ENCODE measurements around the gene ICA1L.
"Not testable (repeated sequence)": the region's sequence is repeated elsewhere in the genome, so short reads cannot be mapped to it uniquely, and the experiment has no call there.

The ICA1L gene

GRCh38 chr2:202905507-202905906 lies 33.9 kb upstream of the ICA1L start:
- not testable (repeated sequence) for H3K9me3 ChIP-seq (ENCODE audit: control insufficient read depth in 2 of 2, low read length in 2 of 2); H3K27me3 ChIP-seq (ENCODE audit: control insufficient read depth in 1 of 2, insufficient read depth in 2 of 2, low read length in 2 of 2); H3K4me3 ChIP-seq (ENCODE audit: low read length in 2 of 2); H3K9ac ChIP-seq (ENCODE audit: low read length in 2 of 2); H3K36me3 ChIP-seq (ENCODE audit: control insufficient read depth in 2 of 2, insufficient read depth in 2 of 2, low read length in 2 of 2); H3K4me1 ChIP-seq (ENCODE audit: control insufficient read depth, insufficient read depth, low read length); H3K27ac ChIP-seq (ENCODE audit: low read length)

- H3K9ac ChIP-seq (ENCODE audit: low read length in 2 of 2): no peak overlapping the region
- H3K9me3 ChIP-seq (ENCODE audit: control insufficient read depth in 2 of 2, low read length in 2 of 2): no peaks in the 10 kb centered on the region
- no peaks in the 10 kb centered on the region for H3K27me3 ChIP-seq (ENCODE audit: control insufficient read depth in 1 of 2, insufficient read depth in 2 of 2, low read length in 2 of 2)
- H3K4me3 ChIP-seq (ENCODE audit: low read length in 2 of 2): no peak overlapping the region
- no peak overlapping the region for H3K27ac ChIP-seq (ENCODE audit: low read length)
- peaks cover 4 to 10% of the 10 kb centered on the region in 2 donors for H3K36me3 ChIP-seq (ENCODE audit: control insufficient read depth in 2 of 2, insufficient read depth in 2 of 2, low read length in 2 of 2)
- no peaks in the 10 kb centered on the region for H3K4me1 ChIP-seq (ENCODE audit: control insufficient read depth, insufficient read depth, low read length)
These were observed 13.6 kb upstream of the ICA1L start for GRCh38 chr2:202885190-202885589.

- H3K27me3 ChIP-seq (ENCODE audit: control insufficient read depth in 1 of 2, insufficient read depth in 2 of 2, low read length in 2 of 2): no peaks in the 10 kb centered on the region
- peaks cover 4 to 11% of the 10 kb centered on the region in 2 donors for H3K36me3 ChIP-seq (ENCODE audit: control insufficient read depth in 2 of 2, insufficient read depth in 2 of 2, low read length in 2 of 2)
- H3K4me1 ChIP-seq (ENCODE audit: control insufficient read depth, insufficient read depth, low read length): no peaks in the 10 kb centered on the region
These were observed 12.6 kb upstream of the ICA1L start for GRCh38 chr2:202883987-202884675.

GRCh38 chr2:202881570-202881969 lies 10.0 kb upstream of the ICA1L start:
- H3K36me3 ChIP-seq (ENCODE audit: control insufficient read depth in 2 of 2, insufficient read depth in 2 of 2, low read length in 2 of 2): peaks cover 4 to 11% of the 10 kb centered on the region in 2 donors
- no peaks in the 10 kb centered on the region for H3K4me1 ChIP-seq (ENCODE audit: control insufficient read depth, insufficient read depth, low read length)
- H3K27ac ChIP-seq (ENCODE audit: low read length): no peak overlapping the region
- no peaks in the 10 kb centered on the region for H3K27me3 ChIP-seq (ENCODE audit: control insufficient read depth in 1 of 2, insufficient read depth in 2 of 2, low read length in 2 of 2)
- H3K4me3 ChIP-seq (ENCODE audit: low read length in 2 of 2): no peak overlapping the region
- H3K9me3 ChIP-seq (ENCODE audit: control insufficient read depth in 2 of 2, low read length in 2 of 2): no peaks in the 10 kb centered on the region
- no peak overlapping the region for H3K9ac ChIP-seq (ENCODE audit: low read length in 2 of 2)

More at GRCh38 chr2:202883987-202884675, 12.6 kb upstream of the ICA1L start:
- Histone ChIP-seq H3K9me3 (ENCODE audit: control insufficient read depth in 2 of 2, low read length in 2 of 2) (no peaks in the 10 kb centered on the region), H3K4me3 (ENCODE audit: low read length in 2 of 2) (no peak overlapping the region), H3K9ac (ENCODE audit: low read length in 2 of 2) (no peak overlapping the region), H3K27ac (ENCODE audit: low read length) (no peak overlapping the region)

- H3K27ac ChIP-seq (ENCODE audit: low read length): no peak overlapping the region
- no peaks in the 10 kb centered on the region for H3K4me1 ChIP-seq (ENCODE audit: control insufficient read depth, insufficient read depth, low read length)
- no peaks in the 10 kb centered on the region for H3K9me3 ChIP-seq (ENCODE audit: control insufficient read depth in 2 of 2, low read length in 2 of 2)
- no peaks in the 10 kb centered on the region for H3K27me3 ChIP-seq (ENCODE audit: control insufficient read depth in 1 of 2, insufficient read depth in 2 of 2, low read length in 2 of 2)
- no peak overlapping the region for H3K9ac ChIP-seq (ENCODE audit: low read length in 2 of 2)
- H3K4me3 ChIP-seq (ENCODE audit: low read length in 2 of 2): no peak overlapping the region
- H3K36me3 ChIP-seq (ENCODE audit: control insufficient read depth in 2 of 2, insufficient read depth in 2 of 2, low read length in 2 of 2): peaks cover 0 to 3% of the 10 kb centered on the region in 2 donors
These were observed 6.1 kb upstream of the ICA1L start for GRCh38 chr2:202877699-202878098.

- H3K4me1 ChIP-seq (ENCODE audit: control insufficient read depth, insufficient read depth, low read length): no peaks in the 10 kb centered on the region
- peak overlapping the region; percentile 72 to 76 for H3K9ac ChIP-seq (ENCODE audit: low read length in 2 of 2)
- H3K36me3 ChIP-seq (ENCODE audit: control insufficient read depth in 2 of 2, insufficient read depth in 2 of 2, low read length in 2 of 2): no peaks in the 10 kb centered on the region
- H3K27ac ChIP-seq (ENCODE audit: low read length): peak overlapping the region; percentile 69
- peak overlapping the region; percentile 83 to 88 for H3K4me3 ChIP-seq (ENCODE audit: low read length in 2 of 2)
- no peaks in the 10 kb centered on the region for H3K27me3 ChIP-seq (ENCODE audit: control insufficient read depth in 1 of 2, insufficient read depth in 2 of 2, low read length in 2 of 2)
- H3K9me3 ChIP-seq (ENCODE audit: control insufficient read depth in 2 of 2, low read length in 2 of 2): no peaks in the 10 kb centered on the region
These were observed 901 bp downstream of the ICA1L start for GRCh38 chr2:202870431-202871299.

GRCh38 chr2:202861987-202862386 lies 9.6 kb downstream of the ICA1L start:
- no peak overlapping the region for H3K4me3 ChIP-seq (ENCODE audit: low read length in 2 of 2)
- H3K4me1 ChIP-seq (ENCODE audit: control insufficient read depth, insufficient read depth, low read length): no peaks in the 10 kb centered on the region
- H3K27me3 ChIP-seq (ENCODE audit: control insufficient read depth in 1 of 2, insufficient read depth in 2 of 2, low read length in 2 of 2): no peaks in the 10 kb centered on the region
- no peaks in the 10 kb centered on the region for H3K36me3 ChIP-seq (ENCODE audit: control insufficient read depth in 2 of 2, insufficient read depth in 2 of 2, low read length in 2 of 2)
- no peak overlapping the region for H3K27ac ChIP-seq (ENCODE audit: low read length)
- no peak overlapping the region for H3K9ac ChIP-seq (ENCODE audit: low read length in 2 of 2)
- no peaks in the 10 kb centered on the region for H3K9me3 ChIP-seq (ENCODE audit: control insufficient read depth in 2 of 2, low read length in 2 of 2)

GRCh38 chr2:202858601-202859000 lies 13.0 kb downstream of the ICA1L start:
- no peaks in the 10 kb centered on the region for H3K4me1 ChIP-seq (ENCODE audit: control insufficient read depth, insufficient read depth, low read length)
- no peak overlapping the region for H3K27ac ChIP-seq (ENCODE audit: low read length)
- no peaks in the 10 kb centered on the region for H3K27me3 ChIP-seq (ENCODE audit: control insufficient read depth in 1 of 2, insufficient read depth in 2 of 2, low read length in 2 of 2)
- H3K9me3 ChIP-seq (ENCODE audit: control insufficient read depth in 2 of 2, low read length in 2 of 2): no peaks in the 10 kb centered on the region
- no peak overlapping the region for H3K9ac ChIP-seq (ENCODE audit: low read length in 2 of 2)
- H3K36me3 ChIP-seq (ENCODE audit: control insufficient read depth in 2 of 2, insufficient read depth in 2 of 2, low read length in 2 of 2): no peaks in the 10 kb centered on the region
- H3K4me3 ChIP-seq (ENCODE audit: low read length in 2 of 2): no peak overlapping the region

GRCh38 chr2:202849343-202849742 lies 22.2 kb downstream of the ICA1L start:
- H3K27ac ChIP-seq (ENCODE audit: low read length); H3K36me3 ChIP-seq (ENCODE audit: control insufficient read depth in 2 of 2, insufficient read depth in 2 of 2, low read length in 2 of 2); H3K4me1 ChIP-seq (ENCODE audit: control insufficient read depth, insufficient read depth, low read length); H3K9ac ChIP-seq (ENCODE audit: low read length in 2 of 2); H3K4me3 ChIP-seq (ENCODE audit: low read length in 2 of 2); H3K27me3 ChIP-seq (ENCODE audit: control insufficient read depth in 1 of 2, insufficient read depth in 2 of 2, low read length in 2 of 2); H3K9me3 ChIP-seq (ENCODE audit: control insufficient read depth in 2 of 2, low read length in 2 of 2): not testable (repeated sequence)

- Histone ChIP-seq H3K27me3 (ENCODE audit: control insufficient read depth in 1 of 2, insufficient read depth in 2 of 2, low read length in 2 of 2) (no peaks in the 10 kb centered on the region), H3K9me3 (ENCODE audit: control insufficient read depth in 2 of 2, low read length in 2 of 2) (no peaks in the 10 kb centered on the region), H3K27ac (ENCODE audit: low read length) (no peak overlapping the region), H3K36me3 (ENCODE audit: control insufficient read depth in 2 of 2, insufficient read depth in 2 of 2, low read length in 2 of 2) (no peaks in the 10 kb centered on the region), H3K9ac (ENCODE audit: low read length in 2 of 2) (no peak overlapping the region), H3K4me1 (ENCODE audit: control insufficient read depth, insufficient read depth, low read length) (no peaks in the 10 kb centered on the region), H3K4me3 (ENCODE audit: low read length in 2 of 2) (no peak overlapping the region)
These were observed 22.8 kb downstream of the ICA1L start for GRCh38 chr2:202848813-202849212.

Measured in stomach smooth muscle (tissue), 2 donors.